Esophagus squamous epithelium (tissue), 5 donors: Measurements from ENCODE around the gene KIFBP. TPM values are rescaled to one million over a fixed set of nuclear protein-coding genes. Genes with fewer than 3 reads are reported as not detected.

ENCODE experiments used
- DNase-seq: peaks from one replicate; lab custom pipeline; 2025; lab: John Stamatoyannopoulos, UW
- H3K27ac ChIP-seq, 4 donors: fragments of 200-600 bp; sonication (generic); one replicate each; pipeline ENCODE4 v1.5.1; 2016 to 2019; ENCODE audit warnings: mild to moderate bottlenecking in 1 of 4
- H3K27me3 ChIP-seq, 4 donors: fragments of 200-600 bp; sonication (generic); 1 replicate in 3 of 4; 2 replicates in 1 of 4; pipeline versions ENCODE4 v1.5.1 to v1.6.0; 2017 to 2021; ENCODE audit warnings: antibody characterized with exemption in 1 of 4
- H3K36me3 ChIP-seq, 3 donors: fragments of 200-600 bp; sonication (generic); one replicate each; pipeline ENCODE4 v1.5.1; 2016 to 2019
- H3K4me1 ChIP-seq, 3 donors: fragments of 200-600 bp; sonication (generic); one replicate each; pipeline ENCODE4 v1.5.1; 2017 to 2019
- H3K4me3 ChIP-seq, 4 donors: fragments of 200-600 bp; sonication (generic); 1 replicate in 3 of 4; 2 replicates in 1 of 4; pipeline ENCODE4 v1.5.1; 2016 to 2019; ENCODE audit warnings: mild to moderate bottlenecking in 2 of 4, moderate library complexity in 1 of 4
- H3K9me3 ChIP-seq, 3 donors: fragments of 200-600 bp; sonication (generic); one replicate each; pipeline ENCODE4 v1.5.1; 2016 to 2019
- CTCF ChIP-seq, 6 experiments: fragments of 450-650 bp in 4 of 6; fragments of 200-600 bp in 2 of 6; sonication (generic) in 2 of 6; IDR thresholded peaks; one replicate each; pipeline ENCODE4 v1.5.1; 2016 to 2019; ENCODE audit warnings: antibody characterized with exemption in 6 of 6, mild to moderate bottlenecking in 4 of 6, moderate library complexity in 4 of 6
- POLR2A ChIP-seq, 4 donors: fragments of 450-650 bp; IDR thresholded peaks; one replicate each; pipeline ENCODE4 v1.6.1; 2017; ENCODE audit warnings: antibody characterized with exemption in 4 of 4, mild to moderate bottlenecking in 4 of 4, moderate library complexity in 3 of 4
- WGBS, 2 donors: methylation state at CpG; one replicate each; pipeline ENCODE4 v1.1.5; 2018; 5-methylcytosine and 5-hydroxymethylcytosine counted together
- intact Hi-C: fragments of 100-400 bp; cut with DNase I; formaldehyde crosslinking; loops from one replicate; pipeline ENCODE4 v1.15.0; 2022
- total RNA-seq, 4 donors: library from RNA; depleted of rRNA; stranded (reverse); fragments of >200 nt; gene quantifications; one replicate each; pipeline ENCODE4 v1.1.0, GENCODE V29; 2016
- donor health status: DM: yes; HTN: yes; CAD: no.

KIFBP gene
- total RNA-seq, 4 donors from 2014 or later, result 15.5 to 31.0 (median 16.4) TPM

GRCh38 chr10:69061305-69062161, 72.9 kb downstream of the KIFBP start:
- intact Hi-C loops, result no loop called here
- 36 to 39% methylated on average over 16 to 20 of the region's 20 CpGs for WGBS, 2 donors
- Histone ChIP-seq H3K9me3 (no peaks in the 10 kb centered on the region), H3K27me3 (peaks cover 0 to 3% (median 0%) of the 10 kb centered on the region in 4 donors), H3K27ac (peak overlapping the region; percentile 68 to 91 (median 82)), H3K4me3 (peak overlapping the region in 1 of 4 donors; percentile 45), H3K4me1 (peaks cover 0 to 42% (median 19%) of the 10 kb centered on the region in 3 donors), H3K36me3 (no peaks in the 10 kb centered on the region)
- TF ChIP-seq CTCF (IDR thresholded peaks at IDR 0.05) (no peak), POLR2A (IDR thresholded peaks at IDR 0.05) (peak in 2 of 4 donors; percentile 28 to 59)
- DNase-seq, result no peak

- TF ChIP-seq POLR2A (IDR thresholded peaks at IDR 0.05), result no peak
- TF ChIP-seq CTCF (IDR thresholded peaks at IDR 0.05), result no peak
- peak overlapping the region in 2 of 4 donors; percentile 80 to 91 for H3K27ac ChIP-seq
- H3K9me3 ChIP-seq, result no peaks in the 10 kb centered on the region
- H3K36me3 ChIP-seq, result no peaks in the 10 kb centered on the region
- WGBS, 2 donors, result 71 to 86% methylated on average over 5 of the region's 5 CpGs
- DNase-seq, result no peak
- peaks cover 0 to 3% (median 0%) of the 10 kb centered on the region in 4 donors for H3K27me3 ChIP-seq
- intact Hi-C loops, result no loop called here
- no peak overlapping the region for H3K4me3 ChIP-seq
- H3K4me1 ChIP-seq, result peaks cover 0 to 28% (median 15%) of the 10 kb centered on the region in 3 donors
These were observed 74.3 kb downstream of the KIFBP start for GRCh38 chr10:69062901-69063300.

GRCh38 chr10:69064762-69065328, 76.2 kb downstream of the KIFBP start:
- no peak for DNase-seq
- Histone ChIP-seq H3K36me3 (no peaks in the 10 kb centered on the region), H3K4me1 (peaks cover 0 to 25% (median 15%) of the 10 kb centered on the region in 3 donors), H3K27ac (peak overlapping the region in 3 of 4 donors; percentile 38 to 74 (median 44)), H3K9me3 (no peaks in the 10 kb centered on the region), H3K4me3 (no peak overlapping the region), H3K27me3 (peaks cover 0 to 3% (median 0%) of the 10 kb centered on the region in 4 donors)
- 75 to 77% methylated on average over 3 to 6 of the region's 6 CpGs for WGBS, 2 donors
- TF ChIP-seq POLR2A (IDR thresholded peaks at IDR 0.05) (no peak), CTCF (IDR thresholded peaks at IDR 0.05) (no peak)
- intact Hi-C loops, result no loop called here

GRCh38 chr10:69065406-69066361, 77.1 kb downstream of the KIFBP start:
- 32 to 38% methylated on average over 7 to 8 of the region's 8 CpGs for WGBS, 2 donors
- DNase-seq, result no peak

More at GRCh38 chr10:69065406-69066361, 77.1 kb downstream of the KIFBP start:
- H3K36me3 ChIP-seq, result no peaks in the 10 kb centered on the region
- H3K9me3 ChIP-seq, result no peaks in the 10 kb centered on the region
- TF ChIP-seq CTCF (IDR thresholded peaks at IDR 0.05) (no peak), POLR2A (IDR thresholded peaks at IDR 0.05) (no peak)
- H3K4me1 ChIP-seq, result peaks cover 0 to 25% (median 15%) of the 10 kb centered on the region in 3 donors
- peak overlapping the region in 3 of 4 donors; percentile 38 to 74 (median 44) for H3K27ac ChIP-seq
- intact Hi-C loops, result no loop called here
- peaks cover 0 to 3% (median 0%) of the 10 kb centered on the region in 4 donors for H3K27me3 ChIP-seq
- H3K4me3 ChIP-seq, result no peak overlapping the region

Other genes with a start within 250 kb of the KIFBP start
- gene STOX1, start 161.3 kb upstream of the KIFBP start, total RNA-seq, result 1 to 10 TPM in 3 of 4 donors, under 1 TPM in 1; 0.19 to 2.1 (median 1.5) TPM
- gene DDX50, start 87.5 kb upstream of the KIFBP start, total RNA-seq, result 10 to 100 TPM in 3 of 4 donors, 1 to 10 TPM in 1; 6.5 to 40.6 (median 24.6) TPM
- 100 to 1,000 TPM in 1 of 4 donors, 10 to 100 TPM in 3; 39.2 to 112 (median 84.0) TPM for gene DDX21, start 32.6 kb upstream of the KIFBP start, total RNA-seq
- gene SRGN, start 99.3 kb downstream of the KIFBP start, total RNA-seq, result 10 to 100 TPM in 3 of 4 donors, 1 to 10 TPM in 1; 3.5 to 64.1 (median 37.9) TPM
- gene VPS26A, start 135.4 kb downstream of the KIFBP start, total RNA-seq, result 10 to 100 TPM; 31.5 to 43.1 (median 37.4) TPM
- gene SUPV3L1, start 191.4 kb downstream of the KIFBP start, total RNA-seq, result 10 to 100 TPM; 10.4 to 31.9 (median 20.9) TPM
- gene HKDC1, start 231.5 kb downstream of the KIFBP start, total RNA-seq, result 1 to 10 TPM in 1 of 4 donors, under 1 TPM in 2, not detected in 1; 0.19 to 1.5 (median 0.19) TPM